GM15510 (cell line): ENCODE measurements around the gene CCDC40.
A peak's percentile ranks its signal among the peaks of the same experiment; 100 is the strongest.

Experiments used
- POLR2A ChIP-seq: IDR thresholded peaks from 3 replicates; pipeline ENCODE4 v1.6.1; 2011; ENCODE audit warnings: borderline replicate concordance; ENCODE audit not compliant: insufficient read length; ENCODE audit errors: extremely low read depth

Gene CCDC40

DNA sequence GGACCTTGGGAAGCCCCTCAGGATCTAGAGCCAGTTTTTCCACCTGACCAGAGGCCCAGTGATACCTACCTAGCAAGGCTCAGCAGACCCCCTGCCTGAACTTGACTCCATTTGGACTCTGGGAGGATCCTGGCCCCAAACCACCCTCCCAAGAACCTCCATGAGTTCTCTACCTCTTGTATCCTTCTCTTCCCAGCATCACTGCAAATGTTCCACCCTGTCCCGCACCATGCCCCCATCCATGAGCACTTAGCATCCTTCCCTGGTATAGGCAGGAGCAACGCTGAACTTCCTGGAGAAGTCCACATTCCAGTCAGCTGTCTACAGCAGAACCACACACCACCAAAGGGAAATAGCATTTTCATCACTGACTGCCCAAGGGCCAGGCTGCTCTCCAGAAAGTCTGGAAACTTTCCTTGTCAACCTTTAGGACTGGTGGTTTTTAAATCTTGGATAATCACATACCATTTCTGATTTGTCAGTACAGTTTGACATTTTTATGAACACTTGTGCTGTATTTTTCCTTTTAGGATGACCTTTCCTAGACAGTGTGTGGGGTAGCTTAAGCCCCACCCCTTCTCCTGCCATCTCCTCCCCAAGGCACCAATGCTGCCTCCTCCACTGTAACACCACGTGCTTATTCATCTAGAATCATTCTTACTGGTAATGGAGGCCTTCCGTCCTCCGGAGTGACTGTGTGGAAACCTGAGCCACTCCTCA is 96.6 kb downstream of the CCDC40 start:
- no peak for TF ChIP-seq POLR2A

- no peak for TF ChIP-seq POLR2A
Measured at GRCh38 chr17:80133626-80133970, 97.2 kb downstream of the CCDC40 start.

DNA sequence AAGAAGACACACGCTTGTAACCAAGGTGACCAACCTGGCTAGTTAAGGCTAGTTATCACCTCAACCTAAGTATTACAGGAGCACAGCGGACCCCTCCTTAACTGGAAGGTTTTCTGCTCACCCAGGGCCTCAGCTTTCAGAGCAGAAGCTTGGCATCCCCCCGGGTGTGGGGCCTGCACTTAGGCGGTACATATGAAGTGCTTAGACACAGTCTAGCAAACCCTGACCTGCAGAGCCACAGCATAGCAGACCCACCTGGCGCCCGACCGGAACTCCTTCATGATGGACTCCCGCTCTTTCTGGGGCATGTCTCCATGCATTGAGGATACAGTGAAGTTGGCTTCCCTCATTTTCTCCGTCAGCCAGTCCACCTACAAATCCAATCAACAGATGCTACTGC is 100.7 kb downstream of the CCDC40 start:
- no peak for TF ChIP-seq POLR2A

GRCh38 chr17:80138856-80139426 is 102.5 kb downstream of the CCDC40 start:
- TF ChIP-seq POLR2A: no peak

- TF ChIP-seq POLR2A: no peak
Measured at GRCh38 chr17:80141463-80142165, 105.2 kb downstream of the CCDC40 start.

- TF ChIP-seq POLR2A: no peak
Measured at GRCh38 chr17:80142929-80143328, 106.5 kb downstream of the CCDC40 start.

DNA sequence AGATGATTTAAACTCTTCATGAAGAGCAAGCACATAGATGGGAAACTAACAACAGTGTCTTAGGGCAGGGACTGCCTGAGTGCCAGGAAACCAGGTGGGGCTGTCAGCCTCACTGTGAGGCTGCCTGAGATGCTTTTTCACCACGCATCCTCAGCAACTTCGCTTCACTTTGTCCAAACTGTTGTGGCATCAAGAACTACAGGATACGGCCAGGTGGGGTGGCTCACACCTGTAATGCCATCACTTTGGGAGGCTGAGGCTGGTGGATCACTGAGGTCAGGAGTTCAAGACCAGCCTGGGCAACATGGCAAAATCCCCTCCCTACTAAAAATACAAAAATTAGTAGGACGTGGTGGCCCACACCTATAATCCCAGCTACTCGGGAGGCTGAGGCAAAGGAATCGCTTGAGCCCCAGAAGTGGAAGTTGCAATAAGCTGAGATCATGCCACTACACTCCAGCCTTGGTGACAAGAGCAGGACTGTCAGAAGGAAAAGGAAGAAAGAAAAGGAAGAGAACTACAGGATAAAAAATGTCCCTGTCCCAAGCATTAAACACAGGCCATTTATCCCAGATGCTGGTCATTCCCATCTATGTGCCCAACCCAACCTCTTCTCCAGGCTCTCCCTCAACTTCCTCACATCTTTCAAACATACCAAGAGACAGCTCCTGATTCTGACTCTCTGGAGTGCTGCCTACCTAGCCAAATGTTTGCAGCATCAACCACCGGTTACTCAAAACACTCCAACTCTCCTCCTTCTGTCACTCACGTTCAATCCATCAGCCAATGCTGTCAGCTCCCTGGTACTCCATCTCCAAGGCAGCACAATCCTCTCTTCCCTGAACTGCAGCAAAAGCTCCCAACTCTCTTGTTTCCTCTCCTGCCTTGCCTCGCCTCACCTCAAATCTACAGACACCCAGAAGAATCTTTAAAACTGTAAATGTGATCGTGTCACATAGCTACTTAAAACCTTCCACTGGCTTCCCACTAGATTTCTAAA is 108.9 kb downstream of the CCDC40 start:
- no peak for TF ChIP-seq POLR2A

GRCh38 chr17:80146121-80147034 is 109.9 kb downstream of the CCDC40 start:
- TF ChIP-seq POLR2A: no peak

DNA sequence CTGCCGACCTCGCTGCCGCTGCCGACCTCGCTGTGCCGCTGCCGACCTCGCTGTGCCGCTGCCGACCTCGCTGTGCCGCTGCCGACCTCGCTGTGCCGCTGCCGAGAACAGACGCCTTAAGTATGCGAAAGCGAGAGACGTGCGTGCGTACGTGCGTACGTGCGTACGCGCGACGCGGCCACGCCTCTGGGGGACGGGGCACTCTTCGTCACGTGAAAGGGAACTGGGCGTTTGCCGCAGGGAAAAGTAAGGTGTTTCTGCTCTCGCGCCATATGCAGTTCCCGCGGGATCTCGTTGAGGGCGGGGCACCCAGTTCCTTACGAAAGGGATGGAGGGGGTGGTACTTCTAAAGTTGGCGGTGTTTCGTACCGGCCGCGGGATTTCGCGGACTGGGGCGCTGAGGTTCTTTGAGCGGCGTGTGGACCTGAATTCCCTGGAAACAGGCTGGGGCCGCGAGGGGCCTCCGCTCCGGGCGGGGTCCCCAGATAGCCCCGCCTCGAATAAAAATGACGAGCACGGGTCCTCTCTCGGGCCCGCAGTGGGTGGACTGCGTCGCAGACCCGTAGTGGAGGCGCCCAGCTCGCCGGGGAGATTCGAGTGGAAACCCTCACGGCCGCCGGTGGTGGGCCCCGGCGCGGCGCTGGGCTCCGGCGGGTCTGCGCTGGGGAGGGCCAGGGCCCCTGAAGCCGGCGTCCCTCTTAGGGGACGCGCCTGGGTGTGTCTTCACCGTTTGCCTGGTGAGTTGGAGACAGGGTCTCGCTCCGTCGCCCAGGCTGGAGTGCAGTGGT is 110.8 kb downstream of the CCDC40 start, which contains the start of gene EIF4A3:
Gene EIF4A3 (minus strand): TSS at position 94 of the 788 bp plus-strand sequence. CDS start 167 bp downstream, outside the sequence.
- TF ChIP-seq POLR2A: peak; percentile 96
